ENCODE results near the gene NANOS3. TPM values are rescaled to one million over a fixed set of nuclear protein-coding genes. Genes with fewer than 3 reads are reported as not detected.
A peak's percentile ranks its signal among the peaks of the same experiment; 100 is the strongest.

The NANOS3 gene
- 0.43 TPM in 1 of 2 replicates, not detected in the other for total RNA-seq

DNA sequence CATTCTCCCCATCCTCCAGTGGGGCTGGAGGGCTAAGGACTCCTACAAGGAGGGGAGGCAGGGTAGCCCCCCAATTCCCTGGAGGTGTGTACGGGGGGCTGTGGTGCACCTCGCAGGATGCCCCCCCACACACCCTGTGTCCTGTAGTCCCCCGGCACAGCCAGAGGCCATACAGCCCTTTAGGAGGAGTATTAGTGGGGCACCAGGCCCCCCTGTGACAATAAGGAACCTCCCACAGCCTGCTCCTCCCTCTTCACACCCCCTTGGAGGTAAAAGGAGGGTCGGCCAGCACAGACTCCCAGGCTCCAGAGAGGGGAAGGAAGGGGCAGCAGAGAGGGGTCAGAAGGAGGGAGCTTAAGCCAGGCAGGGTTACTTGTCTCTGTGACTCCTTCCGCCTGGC lies at the start of gene NANOS3:
TSS of gene NANOS3 (plus strand) at position 301 of the 400 bp plus-strand sequence. CDS start 115 bp downstream, outside the sequence.

DNA sequence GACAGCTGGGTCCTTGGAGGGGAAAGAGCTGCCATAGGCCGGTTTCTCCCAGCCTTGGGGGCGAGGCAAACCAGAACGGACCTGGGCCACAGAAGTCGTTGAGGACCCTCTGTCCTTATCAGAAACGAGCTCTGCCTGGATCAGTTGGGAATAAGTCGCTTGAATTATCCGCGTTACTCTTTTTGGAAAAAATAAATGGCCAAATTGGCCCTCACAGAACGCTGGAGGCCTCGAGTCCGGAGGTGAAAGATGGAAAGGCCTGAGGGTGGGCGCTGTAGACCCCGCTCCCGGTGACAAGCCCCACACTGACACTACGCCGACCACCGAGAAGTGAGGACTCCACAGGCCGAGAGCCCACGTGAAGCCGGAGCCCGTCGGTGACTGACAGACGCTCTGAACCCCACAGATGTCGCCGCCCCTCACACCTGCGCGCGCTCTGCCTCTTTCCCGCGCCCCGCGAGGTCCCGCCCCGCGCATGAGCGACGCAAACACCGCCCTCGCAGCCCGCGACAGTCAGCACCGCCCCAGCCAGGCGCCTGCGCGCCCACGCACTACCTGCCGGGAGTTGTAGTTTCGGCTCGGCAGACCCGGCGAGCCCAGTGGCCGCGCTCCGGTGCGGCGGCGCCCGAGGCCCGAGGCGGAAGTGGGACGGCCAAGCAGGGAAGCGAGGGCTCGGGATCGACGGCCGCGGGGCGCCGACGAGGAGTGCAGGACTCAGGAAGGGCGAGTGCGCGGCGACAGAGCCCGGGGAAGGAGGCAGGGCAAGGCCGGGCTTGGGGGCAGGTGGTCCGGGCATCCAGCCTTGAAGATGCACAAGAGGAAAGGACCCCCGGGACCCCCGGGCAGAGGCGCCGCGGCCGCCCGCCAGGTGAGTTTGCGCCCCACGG lies 28.9 kb downstream of the NANOS3 start, which contains the start of the genes BRME1 and CC2D1A:
TSS of gene BRME1 (minus strand) at position 484 of the 887 bp plus-strand sequence. CDS start 1,225 bp downstream, outside the sequence.
TSS of gene CC2D1A (plus strand) at position 568 of the 887 bp plus-strand sequence. CDS start at position 809, 241 bp downstream.

Small RNA genes lying within 50 kb of the gene (small RNA-seq; reads per million reads assigned to genes)
- gene MIR181C (ENCODE audit: low replicate concordance): 9.2 reads per million, percentile 93 among the genes with 10 or more reads in this experiment
- gene MIR181D (ENCODE audit: low replicate concordance): 45.7 reads per million, percentile 98 among the genes with 10 or more reads in this experiment

Other genes with a start within 250 kb of the NANOS3 start
- 18.4 and 62.7 TPM in 2 replicates for gene MRI1, start 112.6 kb upstream of the NANOS3 start, total RNA-seq
- gene C19orf53, start 102.7 kb upstream of the NANOS3 start, total RNA-seq: 53.7 and 142 TPM in 2 replicates
- gene ZSWIM4, start 81.7 kb upstream of the NANOS3 start, total RNA-seq: 16.8 and 17.5 TPM in 2 replicates
- gene BRME1, start 29.0 kb downstream of the NANOS3 start, total RNA-seq: 0.43 and 0.44 TPM in 2 replicates
- gene CC2D1A, start 29.1 kb downstream of the NANOS3 start, total RNA-seq: 18.6 and 21.4 TPM in 2 replicates
- gene PODNL1, start 61.3 kb downstream of the NANOS3 start, total RNA-seq: 1.6 and 4.4 TPM in 2 replicates
- 11.2 and 35.1 TPM in 2 replicates for gene DCAF15, start 75.4 kb downstream of the NANOS3 start, total RNA-seq
- gene RFX1, start 129.2 kb downstream of the NANOS3 start, total RNA-seq: 5.9 and 6.1 TPM in 2 replicates
- gene RLN3, start 151.0 kb downstream of the NANOS3 start, total RNA-seq: not detected in 2 replicates
- 0.88 and 2.4 TPM in 2 replicates for gene IL27RA, start 154.6 kb downstream of the NANOS3 start, total RNA-seq
- gene PALM3, start 184.9 kb downstream of the NANOS3 start, total RNA-seq: 0.22 TPM in 1 of 2 replicates, not detected in the other
- under 0.01 and 0.43 TPM in 2 replicates for gene MISP3, start 195.7 kb downstream of the NANOS3 start, total RNA-seq
- not detected in 2 replicates for gene C19orf67, start 208.6 kb downstream of the NANOS3 start, total RNA-seq
- 24.1 and 31.6 TPM in 2 replicates for gene SAMD1, start 213.6 kb downstream of the NANOS3 start, total RNA-seq
- 47.5 and 73.6 TPM in 2 replicates for gene PRKACA, start 240.6 kb downstream of the NANOS3 start, total RNA-seq

Data from placental pericyte (primary cell).